NCI-H460 (cell line): ENCODE measurements around the gene ZNF584. TPM values are rescaled to one million over a fixed set of nuclear protein-coding genes. Genes with fewer than 3 reads are reported as not detected.
A peak's percentile ranks its signal among the peaks of the same experiment; 100 is the strongest.
"Not testable (repeated sequence)": the region's sequence is repeated elsewhere in the genome, so short reads cannot be mapped to it uniquely, and the experiment has no call there.

ENCODE experiments used
- DNase-seq: peaks from one replicate; pipeline ENCODE4 v3.0.0-alpha.2; 2016; ENCODE audit warnings: low read depth; ENCODE audit errors: extremely low read depth
- polyA plus RNA-seq: library from polyadenylated mRNA; depleted of rRNA; stranded (reverse); fragments of >200 nt; gene quantifications from 2 replicates; pipeline ENCODE4 v1.2.3, GENCODE V29; 2014; cell fraction: nucleus; rRNA removed
- total RNA-seq: library from RNA; depleted of rRNA; stranded (reverse); fragments of >200 nt; shearing (Covaris generic); gene quantifications from 2 replicates; pipeline ENCODE4 v1.2.3, GENCODE V29; 2014; rRNA removed

Gene ZNF584
- total RNA-seq: 14.7 and 15.7 TPM in 2 replicates
- 19.9 and 29.4 TPM in 2 replicates for polyA plus RNA-seq

- DNase-seq: peak; percentile 89
Measured at GRCh38 chr19:58408152-58409009, at the start of gene ZNF584. TSS of gene ZNF584 (plus strand) at chr19:58408649. CDS start at chr19:58409148, 499 bp downstream.

GRCh38 chr19:58361900-58362271, 46.6 kb upstream of the ZNF584 start:
- no peak for DNase-seq

- DNase-seq: peak; percentile 94
Measured at GRCh38 chr19:58362272-58362994, 46.0 kb upstream of the ZNF584 start, which contains the start of gene ZNF497. TSS of gene ZNF497 (minus strand) at chr19:58362751. CDS start at chr19:58357635, 5,116 bp downstream.

- no peak for DNase-seq
Measured at GRCh38 chr19:58364146-58364545, 44.3 kb upstream of the ZNF584 start.

- DNase-seq: no peak
Measured at GRCh38 chr19:58366585-58367430, 41.6 kb upstream of the ZNF584 start.

GRCh38 chr19:58367698-58368454, 40.6 kb upstream of the ZNF584 start:
- no peak for DNase-seq

- no peak for DNase-seq
Measured at GRCh38 chr19:58368561-58369360, 39.7 kb upstream of the ZNF584 start.

- no peak for DNase-seq
Measured at GRCh38 chr19:58372311-58373133, 35.9 kb upstream of the ZNF584 start.

- no peak for DNase-seq
Measured at GRCh38 chr19:58374200-58374599, 34.2 kb upstream of the ZNF584 start.

- DNase-seq: not testable (repeated sequence)
Measured at GRCh38 chr19:58376724-58377123, 31.7 kb upstream of the ZNF584 start.

- DNase-seq: no peak
Measured at GRCh38 chr19:58379246-58379645, 29.2 kb upstream of the ZNF584 start.

- DNase-seq: no peak
Measured at GRCh38 chr19:58380037-58380661, 28.3 kb upstream of the ZNF584 start.

- DNase-seq: peak; percentile 99
Measured at GRCh38 chr19:58380662-58381459, 27.6 kb upstream of the ZNF584 start, which contains the start of gene ZNF837. TSS of gene ZNF837 (minus strand) at chr19:58381030. CDS start at chr19:58369332, 11,698 bp downstream.

- no peak for DNase-seq
Measured at GRCh38 chr19:58381460-58382212, 26.8 kb upstream of the ZNF584 start.

GRCh38 chr19:58382997-58383603, 25.3 kb upstream of the ZNF584 start:
- DNase-seq: no peak
